ENCODE measurements around the gene GP1BB. TPM values are rescaled to one million over a fixed set of nuclear protein-coding genes. Genes with fewer than 3 reads are reported as not detected.
"Not testable (repeated sequence)": the region's sequence is repeated elsewhere in the genome, so short reads cannot be mapped to it uniquely, and the experiment has no call there.

Gene GP1BB
- 10 to 100 TPM in 6 of 12 donors, 1 to 10 TPM in 5, not detected in 1; 5.0 to 21.7 (median 11.9) TPM for polyA plus RNA-seq (ENCODE audit: insufficient read length in 12 of 12)
- long read RNA-seq, donor 1, partial matches to known transcripts, result 0 of 1 reads
- long read RNA-seq, donor 1, other reads (novel, unspliced or antisense), result 0 of 1 reads
- long read RNA-seq, donor 2, partial matches to known transcripts, result 0 of 4 reads
- long read RNA-seq, donor 2, other reads (novel, unspliced or antisense), result 0 of 4 reads
- long read RNA-seq, donor 3, transcript GP1BB-201 (2 exons, 1,553 nt), result major isoform, 5 of 5 reads
- long read RNA-seq, donor 3, partial matches to known transcripts, result 0 of 5 reads
- long read RNA-seq, donor 3, other reads (novel, unspliced or antisense), result 0 of 5 reads
- long read RNA-seq, donor 4, partial matches to known transcripts, result 0 of 2 reads
- long read RNA-seq, donor 4, other reads (novel, unspliced or antisense), result 0 of 2 reads
- long read RNA-seq, donor 5, transcript GP1BB-201 (2 exons, 1,553 nt), result major isoform, 6 of 6 reads
- long read RNA-seq, donor 5, partial matches to known transcripts, result 0 of 6 reads
- long read RNA-seq, donor 5, other reads (novel, unspliced or antisense), result 0 of 6 reads
- long read RNA-seq, donor 6, partial matches to known transcripts, result 0 of 3 reads
- long read RNA-seq, donor 6, other reads (novel, unspliced or antisense), result 0 of 3 reads
- long read RNA-seq, donor 7, transcript GP1BB-201 (2 exons, 1,553 nt), result major isoform, 7 of 7 reads
- long read RNA-seq, donor 7, partial matches to known transcripts, result 0 of 7 reads
- long read RNA-seq, donor 7, other reads (novel, unspliced or antisense), result 0 of 7 reads
- long read RNA-seq, donor 8, transcript GP1BB-201 (2 exons, 1,553 nt), result major isoform, 5 of 5 reads
- long read RNA-seq, donor 8, partial matches to known transcripts, result 0 of 5 reads
- long read RNA-seq, donor 8, other reads (novel, unspliced or antisense), result 0 of 5 reads
- long read RNA-seq, donor 9, partial matches to known transcripts, result 0 of 3 reads
- long read RNA-seq, donor 9, other reads (novel, unspliced or antisense), result 0 of 3 reads
- long read RNA-seq, donor 10, partial matches to known transcripts, result 0 of 4 reads
- long read RNA-seq, donor 10, other reads (novel, unspliced or antisense), result 0 of 4 reads
- long read RNA-seq, donor 11, transcript GP1BB-201 (2 exons, 1,553 nt), result major isoform, 8 of 8 reads
- long read RNA-seq, donor 11, partial matches to known transcripts, result 0 of 8 reads
- long read RNA-seq, donor 11, other reads (novel, unspliced or antisense), result 0 of 8 reads

DNA sequence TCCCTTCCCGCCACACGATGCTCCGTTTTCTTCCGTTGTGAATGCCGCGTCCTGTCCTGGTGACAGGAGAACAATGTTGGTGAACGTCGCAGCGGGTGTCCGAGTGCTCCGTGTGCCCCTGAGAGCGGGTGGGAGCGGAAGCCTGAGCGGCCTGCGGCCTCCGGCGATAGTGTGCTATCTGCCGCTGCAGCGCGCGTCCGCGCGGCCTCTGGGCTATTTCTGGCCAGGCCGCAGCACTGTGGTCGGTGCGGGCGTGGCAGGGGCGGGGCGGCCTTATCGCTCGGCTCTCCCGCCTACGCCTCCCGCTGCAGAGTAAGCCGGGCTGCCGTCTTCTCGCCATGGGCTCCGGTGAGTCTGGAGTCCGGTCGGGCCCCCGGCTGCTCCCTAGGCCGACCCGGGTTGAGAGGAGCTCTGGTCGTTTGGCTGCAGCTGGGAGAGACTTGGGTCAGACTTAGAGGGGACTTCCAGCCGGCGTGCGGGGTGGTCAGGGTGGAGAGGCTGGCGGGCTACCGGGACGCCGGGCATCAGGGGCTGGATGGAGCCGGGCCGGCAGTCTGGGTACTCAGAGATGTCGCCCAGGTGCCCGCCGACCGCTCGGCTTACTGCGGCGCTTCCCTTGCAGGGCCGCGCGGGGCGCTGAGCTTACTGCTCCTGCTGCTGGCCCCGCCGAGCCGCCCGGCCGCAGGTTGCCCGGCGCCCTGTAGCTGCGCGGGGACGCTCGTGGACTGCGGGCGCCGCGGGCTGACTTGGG is at the start of gene GP1BB:
Gene GP1BB (plus strand): TSS at position 308 of the 751 bp plus-strand sequence. CDS start 31 bp downstream, at position 339.
- no peak for DNase-seq

DNA sequence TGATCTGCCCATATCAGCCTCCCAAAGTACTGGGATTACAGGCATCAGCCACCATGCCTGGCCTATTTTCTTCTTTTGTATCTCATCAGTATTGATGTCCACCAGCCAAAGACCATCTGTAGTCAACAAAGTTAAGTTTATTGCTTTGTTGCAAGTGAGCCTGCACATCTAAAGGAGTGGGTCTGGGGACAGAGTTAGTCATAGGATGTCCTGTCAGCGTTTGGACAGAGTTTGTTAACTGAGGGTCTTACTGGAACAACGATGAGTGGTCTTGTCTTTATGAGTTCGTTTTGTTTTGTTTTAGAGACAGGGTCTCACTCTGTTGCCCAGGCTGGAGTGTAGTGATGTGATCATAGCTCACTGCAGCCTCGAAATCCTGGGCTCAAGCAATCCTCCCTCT is 49.7 kb upstream of the GP1BB start:
- DNase-seq, result no peak

- no peak for DNase-seq
Measured at GRCh38 chr22:19674129-19674928, 49.0 kb upstream of the GP1BB start.

DNA sequence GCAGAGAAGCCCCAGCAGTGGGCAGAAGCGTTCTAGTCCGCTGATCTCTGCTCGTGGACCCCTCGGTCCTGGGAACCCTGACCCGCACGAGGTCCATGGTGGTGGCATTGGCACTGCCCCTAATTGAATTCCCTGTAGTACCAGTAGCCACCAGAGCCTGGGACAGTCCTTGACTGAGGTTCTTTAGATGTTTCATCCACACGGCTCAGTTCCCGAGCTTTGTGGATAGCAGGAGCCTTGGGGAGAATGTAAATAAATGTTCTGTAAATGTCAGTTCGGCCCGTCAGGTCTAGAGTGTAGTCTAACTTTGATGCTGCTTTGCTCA is 48.4 kb upstream of the GP1BB start:
- DNase-seq, result no peak

DNA sequence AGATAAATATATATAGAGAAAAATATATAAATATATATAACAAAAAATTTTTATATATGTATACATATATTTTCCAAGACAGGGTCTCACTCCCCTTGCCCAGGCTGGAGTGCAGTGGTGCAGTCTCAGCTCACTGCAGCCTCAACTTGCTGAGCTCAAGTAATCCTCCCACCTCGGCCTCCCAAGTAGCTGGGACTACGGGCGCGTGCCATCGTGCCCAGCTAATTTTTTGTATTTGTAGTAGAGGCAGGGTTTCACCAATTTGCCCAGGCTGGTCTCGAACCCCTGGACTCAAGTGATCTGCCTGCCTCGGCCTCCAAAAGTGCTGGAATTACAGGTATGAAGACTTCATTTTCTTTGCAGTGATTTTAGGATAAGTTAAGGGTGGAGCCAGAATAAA is 47.9 kb upstream of the GP1BB start:
- DNase-seq, result no peak

- not testable (repeated sequence) for DNase-seq
Measured at GRCh38 chr22:19676437-19676836, 46.9 kb upstream of the GP1BB start.

- DNase-seq, result no peak
Measured at GRCh38 chr22:19678949-19679521, 44.3 kb upstream of the GP1BB start.

DNA sequence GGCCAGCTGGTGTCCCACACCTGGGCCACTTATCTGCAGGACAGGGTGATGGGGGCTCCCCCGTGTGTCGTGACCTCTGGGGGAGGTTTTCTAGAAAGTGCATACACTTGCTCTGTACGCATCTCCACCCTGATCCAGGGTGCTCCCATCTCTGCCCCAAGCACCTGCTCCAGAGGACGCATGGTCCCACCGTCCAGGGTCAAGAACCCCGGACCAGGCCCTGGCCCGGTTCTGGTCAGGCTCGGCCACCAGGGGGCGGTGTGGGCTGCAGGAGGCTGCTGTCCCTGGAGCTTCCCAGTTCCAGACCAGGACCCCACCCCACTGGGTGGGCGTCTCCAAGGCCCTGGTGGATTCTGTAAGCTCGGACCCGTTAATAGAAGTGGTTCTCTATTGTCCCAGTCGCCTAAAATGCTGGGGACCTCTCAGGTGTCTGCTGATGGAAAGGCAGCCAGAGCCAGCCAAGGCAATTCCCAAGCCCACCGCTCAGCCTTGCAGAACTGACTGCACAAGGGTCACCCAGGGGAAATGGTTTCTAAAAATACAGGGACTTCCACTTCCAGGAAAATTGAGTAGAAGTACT is 43.7 kb upstream of the GP1BB start:
- no peak for DNase-seq

GRCh38 chr22:19680287-19680881 is 43.0 kb upstream of the GP1BB start:
- no peak for DNase-seq

DNA sequence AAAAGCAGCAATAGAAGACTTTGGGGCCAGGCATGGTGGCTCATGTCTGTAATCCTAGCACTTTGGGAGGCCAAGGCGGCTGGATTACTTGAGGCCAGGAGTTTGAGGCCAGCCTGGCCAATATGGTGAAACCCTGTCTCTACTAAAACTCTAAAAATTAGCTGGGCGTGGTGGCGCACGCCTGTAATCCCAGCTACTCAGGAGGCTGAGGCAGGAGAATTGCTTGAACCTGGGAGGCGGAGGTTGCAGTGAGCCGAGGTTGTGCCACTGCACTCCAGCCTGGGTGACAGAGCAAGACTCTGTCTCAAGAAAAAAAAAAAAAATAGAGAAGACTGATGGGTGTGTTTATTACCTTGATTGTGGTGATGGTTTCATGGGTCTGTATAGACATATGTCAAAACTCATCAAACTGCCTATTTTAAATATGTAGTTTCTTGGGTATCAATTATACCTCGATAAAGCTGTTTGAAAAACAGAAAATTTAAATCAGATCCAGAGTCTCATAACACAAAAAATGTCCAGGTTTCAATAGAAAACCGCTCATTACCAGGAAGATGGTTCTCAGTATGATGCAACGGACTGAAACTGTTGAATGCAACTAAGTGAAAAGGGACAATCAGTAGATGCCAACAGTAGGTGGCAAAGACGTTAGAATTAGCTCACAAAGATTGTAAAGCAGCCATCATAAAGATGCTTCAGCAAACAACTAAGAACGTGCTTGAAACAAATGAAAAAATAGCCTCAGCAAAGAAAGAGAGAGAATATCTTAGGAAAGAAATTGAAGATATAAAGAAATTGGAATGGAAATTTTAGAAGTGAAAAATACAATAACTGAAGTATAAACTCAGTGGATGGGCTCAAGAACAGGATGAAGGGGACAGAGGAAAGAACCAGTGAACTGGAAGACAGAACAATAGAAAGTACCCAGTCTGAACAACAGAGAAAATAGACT is 42.2 kb upstream of the GP1BB start:
- no peak for DNase-seq

GRCh38 chr22:19681863-19682245 is 41.5 kb upstream of the GP1BB start:
- no peak for DNase-seq

- DNase-seq, result no peak
Measured at GRCh38 chr22:19686946-19687345, 36.4 kb upstream of the GP1BB start.

GRCh38 chr22:19687561-19688300 is 35.6 kb upstream of the GP1BB start:
- DNase-seq, result no peak

DNA sequence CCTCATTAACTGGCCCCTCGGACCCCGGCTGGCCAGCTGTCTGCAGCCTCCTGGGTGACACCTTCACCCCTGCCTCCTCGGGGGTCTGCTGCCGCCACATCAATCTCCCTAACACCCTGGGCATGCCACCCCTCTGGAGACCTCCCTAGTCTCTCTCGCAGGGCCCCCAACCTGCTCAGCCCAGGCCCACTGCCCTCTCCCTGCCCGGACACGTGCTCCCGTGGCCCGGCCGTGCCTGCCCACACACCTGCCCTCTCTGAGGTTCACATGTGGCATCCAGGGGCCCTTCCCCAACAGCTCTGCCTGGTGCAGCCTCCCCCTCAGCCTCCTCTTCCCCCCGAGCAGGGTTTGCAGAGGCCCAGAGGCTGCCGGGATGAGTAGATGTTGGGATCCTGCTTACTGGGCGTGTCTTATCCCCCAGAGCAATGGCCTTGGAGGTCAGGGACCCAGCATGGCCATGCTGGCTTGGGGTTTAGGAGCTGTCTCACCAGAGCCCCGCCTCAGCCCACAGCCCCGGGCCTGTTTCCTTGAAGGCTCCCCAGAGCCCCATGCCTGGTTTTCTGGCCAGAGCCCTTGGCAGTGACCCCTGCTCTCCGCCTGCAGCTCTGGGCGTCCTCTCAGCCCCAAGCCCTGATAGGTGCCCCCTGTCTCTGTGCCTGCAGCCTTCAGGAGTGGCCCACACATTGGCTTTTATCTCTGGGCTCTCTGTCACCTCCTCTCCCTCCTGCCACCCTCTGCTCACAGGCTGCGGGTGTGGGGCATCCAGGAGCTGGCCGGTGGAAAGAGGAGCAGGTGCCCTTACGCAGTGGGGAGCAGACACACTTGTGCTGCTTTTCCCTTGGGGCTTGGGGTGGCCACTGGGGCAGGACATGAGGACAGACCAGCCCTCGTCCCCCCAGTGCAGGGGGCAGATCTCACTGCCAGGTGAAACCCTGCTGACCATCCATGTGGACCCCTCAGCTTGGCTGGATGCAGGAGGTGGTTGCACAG is 34.7 kb upstream of the GP1BB start:
- no peak for DNase-seq

- no peak for DNase-seq
Measured at GRCh38 chr22:19689408-19689807, 33.9 kb upstream of the GP1BB start.
